NOMO-1 treated with DMSO at 0.1 percent for 48 hours (cell line): Measurements from ENCODE around the gene ABCC1.
"Not testable (repeated sequence)": the region's sequence is repeated elsewhere in the genome, so short reads cannot be mapped to it uniquely, and the experiment has no call there.

Source experiments
- DNase-seq: peaks from one replicate; lab custom pipeline; 2025; ENCODE audit not compliant: unreplicated experiment; lab: John Stamatoyannopoulos, UW

ABCC1 gene

GRCh38 chr16:16131204-16131603, 181.8 kb downstream of the ABCC1 start:
- DNase-seq: no peak

- no peak for DNase-seq
Observed at GRCh38 chr16:16131659-16132058, 182.2 kb downstream of the ABCC1 start.

GRCh38 chr16:16133943-16134604, 184.7 kb downstream of the ABCC1 start:
- DNase-seq: no peak

- DNase-seq: no peak
Observed at GRCh38 chr16:16136588-16136987, 187.2 kb downstream of the ABCC1 start.

- no peak for DNase-seq
Observed at GRCh38 chr16:16137110-16137509, 187.7 kb downstream of the ABCC1 start.

GRCh38 chr16:16138034-16138635, 188.7 kb downstream of the ABCC1 start:
- no peak for DNase-seq

GRCh38 chr16:16139061-16139460, 189.6 kb downstream of the ABCC1 start:
- DNase-seq: no peak

GRCh38 chr16:16139806-16140205, 190.4 kb downstream of the ABCC1 start:
- DNase-seq: no peak

- DNase-seq: no peak
Observed at GRCh38 chr16:16140537-16140936, 191.1 kb downstream of the ABCC1 start.

GRCh38 chr16:16141141-16141540, 191.7 kb downstream of the ABCC1 start:
- no peak for DNase-seq

GRCh38 chr16:16141784-16142396, 192.5 kb downstream of the ABCC1 start:
- DNase-seq: no peak

- DNase-seq: peak; percentile 39
Observed at GRCh38 chr16:16143038-16143763, 193.8 kb downstream of the ABCC1 start.

- no peak for DNase-seq
Observed at GRCh38 chr16:16143931-16144330, 194.5 kb downstream of the ABCC1 start.

GRCh38 chr16:16144416-16144815, 195.0 kb downstream of the ABCC1 start:
- no peak for DNase-seq

GRCh38 chr16:16145286-16145685, 195.9 kb downstream of the ABCC1 start:
- DNase-seq: no peak

GRCh38 chr16:16146380-16147315, 197.2 kb downstream of the ABCC1 start:
- DNase-seq: no peak

- DNase-seq: no peak
Observed at GRCh38 chr16:16147316-16147999, 198.0 kb downstream of the ABCC1 start.

GRCh38 chr16:16148000-16148599, 198.7 kb downstream of the ABCC1 start:
- DNase-seq: not testable (repeated sequence)

- DNase-seq: no peak
Observed at GRCh38 chr16:16148755-16149154, 199.3 kb downstream of the ABCC1 start.

GRCh38 chr16:16149710-16150116, 200.3 kb downstream of the ABCC1 start:
- no peak for DNase-seq
